Activated CD4-positive, alpha-beta T cell treated with anti-CD3 and anti-CD28 coated beads, Interleukin-2, amount 10 ng/mL, durations not matched to agents 24 days and 14 days (primary cell): Measurements from ENCODE around the gene ARHGAP21. TPM values are rescaled to one million over a fixed set of nuclear protein-coding genes. Genes with fewer than 3 reads are reported as not detected.

Source experiments
- DNase-seq: peaks from one replicate; pipeline ENCODE4 v3.0.0; 2022
- H3K27ac Mint-ChIP-seq: one replicate; pipeline ENCODE4 v1.8.0; 2022; ENCODE audit warnings: mild to moderate bottlenecking, mixed read lengths
- H3K27me3 Mint-ChIP-seq: one replicate; pipeline ENCODE4 v1.8.0; 2022; ENCODE audit warnings: mixed read lengths
- H3K36me3 Mint-ChIP-seq: one replicate; pipeline ENCODE4 v1.8.0; 2022; ENCODE audit warnings: low read depth, mild to moderate bottlenecking, mixed read lengths
- H3K4me1 Mint-ChIP-seq: one replicate; pipeline ENCODE4 v1.8.0; 2021; ENCODE audit warnings: mixed read lengths
- H3K4me3 Mint-ChIP-seq: one replicate; pipeline ENCODE4 v1.8.0; 2022; ENCODE audit warnings: mild to moderate bottlenecking, moderate library complexity, mixed read lengths
- H3K9me3 Mint-ChIP-seq: one replicate; pipeline ENCODE4 v1.8.0; 2021; ENCODE audit warnings: mixed read lengths
- intact Hi-C: fragments of 100-400 bp; cut with micrococcal nuclease; formaldehyde crosslinking; loops from one replicate; pipeline ENCODE4 v1.15.1; 2023
- total RNA-seq: library from RNA; stranded (reverse); gene quantifications from 2 replicates; pipeline ENCODE4 v1.2.3, GENCODE V29; 2022

Gene ARHGAP21
- total RNA-seq, 1 donor from 2014 or later: 56.6 TPM

GRCh38 chr10:24579906-24580305, 143.8 kb downstream of the ARHGAP21 start:
- intact Hi-C loops: no loop called here
- no peak for DNase-seq
- Mint-ChIP-seq H3K4me3 (no peak overlapping the region), H3K27ac (no peak overlapping the region), H3K9me3 (no peaks in the 10 kb centered on the region), H3K4me1 (peaks cover 12% of the 10 kb centered on the region), H3K36me3 (peaks cover 10% of the 10 kb centered on the region), H3K27me3 (peaks cover 11% of the 10 kb centered on the region)

GRCh38 chr10:24579448-24579847, 144.2 kb downstream of the ARHGAP21 start:
- H3K36me3 Mint-ChIP-seq: peaks cover 7% of the 10 kb centered on the region
- H3K4me3 Mint-ChIP-seq: no peak overlapping the region
- H3K9me3 Mint-ChIP-seq: no peaks in the 10 kb centered on the region
- DNase-seq: no peak
- peaks cover 12% of the 10 kb centered on the region for H3K4me1 Mint-ChIP-seq
- H3K27me3 Mint-ChIP-seq: peaks cover 11% of the 10 kb centered on the region
- intact Hi-C loops: no loop called here
- H3K27ac Mint-ChIP-seq: no peak overlapping the region

- H3K9me3 Mint-ChIP-seq: no peaks in the 10 kb centered on the region
- peaks cover 14% of the 10 kb centered on the region for H3K27me3 Mint-ChIP-seq
- no peak overlapping the region for H3K27ac Mint-ChIP-seq
- H3K4me3 Mint-ChIP-seq: no peak overlapping the region
- intact Hi-C loops: no loop called here
- H3K4me1 Mint-ChIP-seq: peaks cover 12% of the 10 kb centered on the region
- H3K36me3 Mint-ChIP-seq: no peaks in the 10 kb centered on the region
- DNase-seq: no peak
Measured at GRCh38 chr10:24575481-24576002, 148.1 kb downstream of the ARHGAP21 start.

- Mint-ChIP-seq H3K4me3 (no peak overlapping the region), H3K9me3 (no peaks in the 10 kb centered on the region), H3K27ac (no peak overlapping the region), H3K36me3 (no peaks in the 10 kb centered on the region), H3K27me3 (peaks cover 14% of the 10 kb centered on the region), H3K4me1 (peaks cover 12% of the 10 kb centered on the region)
- intact Hi-C loops: no loop called here
- no peak for DNase-seq
Measured at GRCh38 chr10:24574578-24575155, 149.0 kb downstream of the ARHGAP21 start.

- Mint-ChIP-seq H3K4me3 (no peak overlapping the region), H3K27me3 (peaks cover 14% of the 10 kb centered on the region), H3K36me3 (no peaks in the 10 kb centered on the region), H3K4me1 (peaks cover 12% of the 10 kb centered on the region), H3K9me3 (no peaks in the 10 kb centered on the region), H3K27ac (no peak overlapping the region)
- no peak for DNase-seq
- intact Hi-C loops: no loop called here
Measured at GRCh38 chr10:24574161-24574560, 149.5 kb downstream of the ARHGAP21 start.

GRCh38 chr10:24571870-24572450, 151.7 kb downstream of the ARHGAP21 start:
- H3K4me1 Mint-ChIP-seq: peaks cover 8% of the 10 kb centered on the region
- no peak for DNase-seq
- no peak overlapping the region for H3K27ac Mint-ChIP-seq
- no peaks in the 10 kb centered on the region for H3K36me3 Mint-ChIP-seq
- intact Hi-C loops: no loop called here
- no peak overlapping the region for H3K4me3 Mint-ChIP-seq
- H3K9me3 Mint-ChIP-seq: no peaks in the 10 kb centered on the region
- peaks cover 11% of the 10 kb centered on the region for H3K27me3 Mint-ChIP-seq

- Mint-ChIP-seq H3K27me3 (peaks cover 8% of the 10 kb centered on the region), H3K9me3 (no peaks in the 10 kb centered on the region), H3K4me1 (peaks cover 5% of the 10 kb centered on the region), H3K27ac (no peak overlapping the region), H3K36me3 (no peaks in the 10 kb centered on the region), H3K4me3 (no peak overlapping the region)
- intact Hi-C loops: no loop called here
- no peak for DNase-seq
Measured at GRCh38 chr10:24570658-24571426, 152.8 kb downstream of the ARHGAP21 start.

GRCh38 chr10:24569828-24570657, 153.6 kb downstream of the ARHGAP21 start:
- Mint-ChIP-seq H3K4me1 (no peaks in the 10 kb centered on the region), H3K36me3 (no peaks in the 10 kb centered on the region), H3K27ac (no peak overlapping the region), H3K4me3 (no peak overlapping the region), H3K9me3 (no peaks in the 10 kb centered on the region), H3K27me3 (peaks cover 2% of the 10 kb centered on the region)
- intact Hi-C loops: no loop called here
- no peak for DNase-seq

GRCh38 chr10:24569330-24569796, 154.3 kb downstream of the ARHGAP21 start:
- intact Hi-C loops: no loop called here
- Mint-ChIP-seq H3K27me3 (peaks cover 4% of the 10 kb centered on the region), H3K4me1 (no peaks in the 10 kb centered on the region)

GRCh38 chr10:24568042-24568441, 155.6 kb downstream of the ARHGAP21 start:
- no peak for DNase-seq
- Mint-ChIP-seq H3K27ac (no peak overlapping the region), H3K4me3 (no peak overlapping the region), H3K9me3 (no peaks in the 10 kb centered on the region), H3K4me1 (no peaks in the 10 kb centered on the region), H3K36me3 (no peaks in the 10 kb centered on the region), H3K27me3 (peaks cover 6% of the 10 kb centered on the region)
- intact Hi-C loops: no loop called here

More at GRCh38 chr10:24569330-24569796, 154.3 kb downstream of the ARHGAP21 start:
- no peaks in the 10 kb centered on the region for H3K9me3 Mint-ChIP-seq
- H3K27ac Mint-ChIP-seq: no peak overlapping the region
- H3K36me3 Mint-ChIP-seq: no peaks in the 10 kb centered on the region
- no peak for DNase-seq
- H3K4me3 Mint-ChIP-seq: no peak overlapping the region

GRCh38 chr10:24561453-24561852, 162.2 kb downstream of the ARHGAP21 start:
- intact Hi-C loops: no loop called here
- Mint-ChIP-seq H3K27me3 (peaks cover 4% of the 10 kb centered on the region), H3K36me3 (no peaks in the 10 kb centered on the region), H3K9me3 (no peaks in the 10 kb centered on the region), H3K27ac (no peak overlapping the region), H3K4me3 (no peak overlapping the region), H3K4me1 (peaks cover 4% of the 10 kb centered on the region)
- DNase-seq: no peak

GRCh38 chr10:24556750-24557742, 166.6 kb downstream of the ARHGAP21 start:
- intact Hi-C loops: loop anchor here (1.0 to 5.0 kb wide), 3 partner anchors 40 to 1400 kb away; no protein-coding TSS in a partner anchor
- H3K9me3 Mint-ChIP-seq: no peaks in the 10 kb centered on the region
- no peaks in the 10 kb centered on the region for H3K36me3 Mint-ChIP-seq
- H3K4me3 Mint-ChIP-seq: no peak overlapping the region
- H3K4me1 Mint-ChIP-seq: peaks cover 4% of the 10 kb centered on the region
- no peak overlapping the region for H3K27ac Mint-ChIP-seq
- peak; percentile 71 for DNase-seq
- H3K27me3 Mint-ChIP-seq: no peaks in the 10 kb centered on the region
